Panc1 (cell line): ENCODE data around the gene NOXA1.

Experiments
- CTCF ChIP-seq: fragments of 450-650 bp; IDR thresholded peaks from 2 replicates; pipeline ENCODE4 v1.5.1; 2017; ENCODE audit warnings: mild to moderate bottlenecking
- POLR2AphosphoS5 ChIP-seq: IDR thresholded peaks from 2 replicates; pipeline ENCODE4 v1.6.1; 2012; ENCODE audit warnings: mild to moderate bottlenecking, low read depth, low read length, moderate library complexity
- TCF7L2 ChIP-seq: IDR thresholded peaks from 2 replicates; pipeline ENCODE4 v1.6.1; 2011; ENCODE audit warnings: mild to moderate bottlenecking, low read depth, low read length, inconsistent platforms
- TF ChIP-seq, protein P1 (sequence below), 2 experiments: IDR thresholded peaks; 2 replicates each; pipeline ENCODE4 v1.6.1; 2011 to 2012; ENCODE audit warnings: low read depth in 2 of 2, control low read depth in 1 of 2, low read length in 1 of 2, mild to moderate bottlenecking in 1 of 2, moderate library complexity in 1 of 2; ENCODE audit not compliant: insufficient read depth in 1 of 2

GRCh38 chr9:137452006-137452760 lies 29.0 kb downstream of the NOXA1 start:
- no peak for TF ChIP-seq POLR2AphosphoS5
- TF ChIP-seq CTCF: no peak
- TF ChIP-seq, protein P1, sequence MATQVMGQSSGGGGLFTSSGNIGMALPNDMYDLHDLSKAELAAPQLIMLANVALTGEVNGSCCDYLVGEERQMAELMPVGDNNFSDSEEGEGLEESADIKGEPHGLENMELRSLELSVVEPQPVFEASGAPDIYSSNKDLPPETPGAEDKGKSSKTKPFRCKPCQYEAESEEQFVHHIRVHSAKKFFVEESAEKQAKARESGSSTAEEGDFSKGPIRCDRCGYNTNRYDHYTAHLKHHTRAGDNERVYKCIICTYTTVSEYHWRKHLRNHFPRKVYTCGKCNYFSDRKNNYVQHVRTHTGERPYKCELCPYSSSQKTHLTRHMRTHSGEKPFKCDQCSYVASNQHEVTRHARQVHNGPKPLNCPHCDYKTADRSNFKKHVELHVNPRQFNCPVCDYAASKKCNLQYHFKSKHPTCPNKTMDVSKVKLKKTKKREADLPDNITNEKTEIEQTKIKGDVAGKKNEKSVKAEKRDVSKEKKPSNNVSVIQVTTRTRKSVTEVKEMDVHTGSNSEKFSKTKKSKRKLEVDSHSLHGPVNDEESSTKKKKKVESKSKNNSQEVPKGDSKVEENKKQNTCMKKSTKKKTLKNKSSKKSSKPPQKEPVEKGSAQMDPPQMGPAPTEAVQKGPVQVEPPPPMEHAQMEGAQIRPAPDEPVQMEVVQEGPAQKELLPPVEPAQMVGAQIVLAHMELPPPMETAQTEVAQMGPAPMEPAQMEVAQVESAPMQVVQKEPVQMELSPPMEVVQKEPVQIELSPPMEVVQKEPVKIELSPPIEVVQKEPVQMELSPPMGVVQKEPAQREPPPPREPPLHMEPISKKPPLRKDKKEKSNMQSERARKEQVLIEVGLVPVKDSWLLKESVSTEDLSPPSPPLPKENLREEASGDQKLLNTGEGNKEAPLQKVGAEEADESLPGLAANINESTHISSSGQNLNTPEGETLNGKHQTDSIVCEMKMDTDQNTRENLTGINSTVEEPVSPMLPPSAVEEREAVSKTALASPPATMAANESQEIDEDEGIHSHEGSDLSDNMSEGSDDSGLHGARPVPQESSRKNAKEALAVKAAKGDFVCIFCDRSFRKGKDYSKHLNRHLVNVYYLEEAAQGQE (IDR thresholded peaks at IDR 0.05; ENCODE audit: insufficient read depth in 1 of 2, low read depth in 2 of 2, low read length in 1 of 2): no peak
- no peak for TF ChIP-seq TCF7L2
